GM12891 (cell line): ENCODE measurements around the gene MMP7.
A peak's percentile ranks its signal among the peaks of the same experiment; 100 is the strongest.
"Not testable (repeated sequence)": the region's sequence is repeated elsewhere in the genome, so short reads cannot be mapped to it uniquely, and the experiment has no call there.

Experiments used
- DNase-seq: peaks from one replicate; pipeline ENCODE4 v3.0.0; 2011; ENCODE audit warnings: low spot score; ENCODE audit not compliant: insufficient read length
- FAIRE-seq: peaks from 2 replicates; lab custom pipeline; 2011; peaks lifted over from hg19 to GRCh38; lab: Jason Lieb, UNC
- PAX5 ChIP-seq: IDR thresholded peaks from 2 replicates; pipeline ENCODE4 v1.6.1; 2011; ENCODE audit warnings: low read length, moderate library complexity, mild to moderate bottlenecking; ENCODE audit not compliant: insufficient read depth, severe bottlenecking
- POLR2A ChIP-seq: IDR thresholded peaks from 2 replicates; pipeline ENCODE4 v1.6.1; 2011; ENCODE audit warnings: low read depth, low read length, control low read depth
- POLR2AphosphoS5 ChIP-seq: IDR thresholded peaks from 2 replicates; pipeline ENCODE4 v1.6.1; 2011; ENCODE audit warnings: low read depth, low read length, control low read depth
- POU2F2 ChIP-seq: IDR thresholded peaks from 2 replicates; pipeline ENCODE4 v1.6.1; 2011; ENCODE audit warnings: low read depth, mild to moderate bottlenecking, control low read depth, low read length, moderate library complexity
- SPI1 ChIP-seq: IDR thresholded peaks from 2 replicates; pipeline ENCODE4 v1.6.1; 2011; ENCODE audit warnings: low read depth, low read length, control low read depth
- TAF1 ChIP-seq: IDR thresholded peaks from 2 replicates; pipeline ENCODE4 v1.6.1; 2011; ENCODE audit warnings: low read depth, low read length, control low read depth

MMP7 gene

DNA sequence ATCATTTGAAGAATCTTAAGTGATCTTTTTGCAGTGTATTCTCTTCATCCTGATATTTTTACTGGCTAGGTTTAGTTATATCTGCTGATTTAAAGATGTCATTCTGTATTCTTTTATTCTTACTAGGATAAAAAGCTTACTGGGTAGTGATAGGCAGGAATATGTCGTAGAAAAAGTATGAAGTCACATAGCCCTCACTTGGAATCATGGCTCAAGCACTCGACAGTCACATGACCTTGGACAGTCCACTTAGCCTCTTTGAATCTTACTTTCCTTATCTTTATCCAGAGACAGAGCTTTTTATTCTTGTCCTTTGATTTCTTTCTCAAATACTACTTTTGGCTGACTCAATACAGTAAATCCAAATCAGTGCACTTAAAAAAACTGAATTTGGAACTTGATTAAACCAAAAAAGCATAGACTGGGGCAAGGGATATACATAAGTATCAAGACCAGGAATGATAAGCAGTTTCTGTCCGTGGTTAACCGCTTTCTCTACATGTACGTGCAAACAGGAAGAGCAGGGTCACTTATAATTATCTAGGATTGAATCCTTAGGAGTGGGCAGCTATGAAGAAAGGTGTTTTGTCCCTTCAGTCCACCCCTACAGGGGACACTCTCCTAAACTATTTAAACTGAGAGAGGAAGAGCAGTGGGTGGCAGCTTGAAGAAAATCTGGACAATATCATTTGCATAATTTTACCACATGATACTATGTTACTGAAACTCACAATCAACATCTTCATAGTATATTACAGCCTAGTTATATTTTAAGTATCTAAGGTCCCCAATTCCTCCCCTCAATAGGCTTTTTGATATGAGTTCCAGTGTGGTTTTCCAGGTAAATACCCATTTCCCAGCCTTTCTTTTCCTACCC, 8.0 kb downstream of the MMP7 start:
- FAIRE-seq (no peak), DNase-seq (no peak)
- TF ChIP-seq POLR2AphosphoS5, result no peak
- no peak for TF ChIP-seq POU2F2
- no peak for TF ChIP-seq SPI1
- no peak for TF ChIP-seq PAX5
- no peak for TF ChIP-seq TAF1
- no peak for TF ChIP-seq POLR2A

DNA sequence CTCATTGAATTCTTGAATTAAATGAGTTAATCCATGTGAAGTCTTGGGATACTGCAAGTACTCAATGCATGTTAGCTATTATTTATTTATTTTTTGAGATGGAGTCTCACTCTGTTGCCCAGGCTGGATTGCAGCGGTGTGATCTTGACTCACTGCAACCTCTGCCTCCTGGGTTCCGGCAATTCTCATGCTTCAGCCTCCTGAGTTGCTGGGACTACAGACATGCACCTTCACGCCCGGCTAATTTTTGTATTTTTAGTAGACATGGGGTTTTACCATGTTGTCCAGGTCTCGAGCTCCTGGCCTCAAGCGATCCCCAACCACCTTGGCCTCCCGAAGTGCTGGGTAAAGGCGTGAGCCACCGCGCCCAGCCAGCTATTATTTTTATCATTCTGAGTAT, 9.4 kb downstream of the MMP7 start:
- FAIRE-seq (no peak), DNase-seq (no peak)
- TF ChIP-seq TAF1 (no peak), POLR2AphosphoS5 (no peak), POU2F2 (no peak), SPI1 (no peak), POLR2A (no peak), PAX5 (no peak)

GRCh38 chr11:102520514-102520913, 10.0 kb downstream of the MMP7 start:
- FAIRE-seq (no peak), DNase-seq (no peak)
- TF ChIP-seq POU2F2, result no peak
- TF ChIP-seq PAX5, result no peak
- TF ChIP-seq SPI1, result no peak
- no peak for TF ChIP-seq POLR2A
- no peak for TF ChIP-seq POLR2AphosphoS5
- no peak for TF ChIP-seq TAF1

DNA sequence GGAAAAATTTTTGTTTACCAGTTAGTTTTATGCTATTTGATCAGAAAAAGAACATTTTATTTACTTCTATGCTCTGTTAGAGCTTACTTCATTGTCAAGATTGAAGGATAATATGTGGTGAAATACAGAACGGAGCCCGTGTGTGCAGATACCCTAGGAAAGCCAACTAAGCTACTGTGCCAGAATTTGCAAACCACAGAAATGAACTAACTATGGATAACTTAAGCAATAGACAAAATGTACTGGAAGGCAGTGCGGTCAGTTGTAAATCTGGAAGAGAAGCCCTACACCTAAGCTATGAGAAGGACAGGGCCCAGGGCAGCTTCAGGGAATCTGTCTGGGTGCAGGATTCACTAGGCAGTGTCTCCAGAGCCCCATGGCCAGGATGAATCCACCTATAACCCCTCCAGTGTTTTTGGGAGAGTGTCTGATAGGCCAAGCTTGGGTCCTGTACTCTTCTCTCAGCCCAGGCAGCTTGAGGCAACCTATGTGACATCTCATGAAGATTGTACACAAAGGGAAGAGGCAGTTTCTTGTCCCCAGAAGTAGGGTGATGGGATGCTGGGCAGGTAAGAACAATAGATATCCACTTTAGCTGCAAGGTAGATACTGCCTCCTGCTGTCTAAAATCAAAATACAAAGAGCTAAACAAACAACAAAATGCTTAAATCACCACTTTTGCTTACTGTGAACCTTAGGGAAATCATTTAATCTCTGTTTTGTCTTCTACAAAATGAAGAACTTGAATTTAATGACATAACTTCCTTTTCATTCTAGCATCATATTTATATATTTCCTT, 12.1 kb downstream of the MMP7 start:
- TF ChIP-seq POLR2A (no peak), SPI1 (no peak), POU2F2 (no peak), POLR2AphosphoS5 (no peak), PAX5 (no peak)
- DNase-seq (no peak), FAIRE-seq (peak; percentile 55)

GRCh38 chr11:102517670-102518069, 12.9 kb downstream of the MMP7 start:
- TF ChIP-seq POLR2A (no peak), PAX5 (no peak)
- FAIRE-seq, result no peak
- no peak for DNase-seq

- TF ChIP-seq PAX5 (no peak), POLR2A (no peak)
- no peak for DNase-seq
- no peak for FAIRE-seq
These were observed 14.4 kb downstream of the MMP7 start for GRCh38 chr11:102516179-102516578.

- DNase-seq (no peak), FAIRE-seq (no peak)
- no peak for TF ChIP-seq SPI1
- no peak for TF ChIP-seq POLR2A
- no peak for TF ChIP-seq POU2F2
- no peak for TF ChIP-seq POLR2AphosphoS5
- TF ChIP-seq TAF1, result no peak
- no peak for TF ChIP-seq PAX5
These were observed 16.7 kb downstream of the MMP7 start for GRCh38 chr11:102513869-102514268.

- FAIRE-seq, result no peak
- no peak for DNase-seq
- no peak for TF ChIP-seq TAF1
- TF ChIP-seq SPI1, result no peak
- TF ChIP-seq POLR2AphosphoS5, result no peak
- no peak for TF ChIP-seq PAX5
- TF ChIP-seq POU2F2, result no peak
- TF ChIP-seq POLR2A, result no peak
These were observed 20.0 kb downstream of the MMP7 start for GRCh38 chr11:102510439-102511135.

DNA sequence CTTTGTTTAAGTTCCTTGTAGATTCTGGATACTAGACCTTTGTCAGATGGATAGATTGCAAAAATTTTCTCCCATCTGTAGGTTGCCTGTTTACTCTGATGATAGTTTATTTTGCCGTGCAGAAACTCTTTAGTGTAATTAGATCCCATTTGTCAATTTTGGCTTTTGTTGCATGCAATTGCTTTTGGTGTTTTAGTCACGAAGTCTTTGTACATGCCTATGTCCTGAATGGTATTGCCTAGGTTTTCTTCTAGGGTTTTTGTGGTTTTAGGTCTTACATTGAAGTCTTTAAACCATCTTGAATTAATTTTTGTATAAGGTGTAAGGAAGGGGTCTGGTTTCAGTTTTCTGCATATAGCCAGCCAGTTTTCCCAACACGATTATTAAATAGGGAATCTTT, 27.7 kb downstream of the MMP7 start:
- FAIRE-seq, DNase-seq: not testable (repeated sequence)

DNA sequence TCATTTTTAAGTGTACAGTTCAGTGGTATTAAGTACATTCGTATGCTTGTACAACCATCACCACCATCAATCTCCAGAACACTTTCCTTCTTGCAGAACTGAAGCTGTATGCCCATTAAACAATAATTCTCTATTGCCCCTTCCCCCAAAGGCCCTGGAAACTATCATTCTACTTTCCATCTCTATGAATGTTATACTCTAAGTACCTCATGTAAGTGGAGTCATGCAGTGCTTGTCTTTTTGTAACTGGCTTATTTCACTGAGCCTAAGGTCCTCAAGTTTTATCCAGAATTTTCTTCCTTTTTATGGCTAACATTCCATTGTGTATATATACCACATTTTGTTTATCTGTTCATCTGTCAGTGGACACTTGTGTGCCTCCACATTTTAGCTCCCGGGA, 29.7 kb downstream of the MMP7 start:
- FAIRE-seq (no peak), DNase-seq (no peak)
- TF ChIP-seq PAX5 (no peak), POLR2AphosphoS5 (no peak), POU2F2 (no peak), TAF1 (no peak), POLR2A (no peak), SPI1 (no peak)
